GM12878 (cell line): ENCODE data around the gene MRPL36.

Source experiments
- CTCF ChIP-seq, 3 experiments: IDR thresholded peaks in 2 of 3; conservative IDR thresholded peaks in 1 of 3; 2 replicates each; pipeline ENCODE4 v1.5.1; 2011; ENCODE audit warnings: low read depth in 3 of 3, low read length in 3 of 3, mild to moderate bottlenecking in 3 of 3, control low read depth in 2 of 3, moderate library complexity in 2 of 3, inconsistent platforms in 1 of 3, mixed read lengths in 1 of 3; ENCODE audit not compliant: control insufficient read depth in 2 of 3, insufficient read depth in 1 of 3; ENCODE audit errors: extremely low read depth in 1 of 3
- EP300 ChIP-seq, 2 experiments: fragments of 150-350 bp in 1 of 2; IDR thresholded peaks; 2 replicates each; pipeline ENCODE4 v1.6.1; 2011 to 2012; ENCODE audit warnings: low read depth in 2 of 2, low read length in 2 of 2, borderline replicate concordance in 1 of 2, improper control_type of control experiment in 1 of 2, inconsistent platforms in 1 of 2; ENCODE audit not compliant: control insufficient read depth in 1 of 2
- ETV6 ChIP-seq, 2 experiments: fragments of 450-650 bp in 1 of 2; IDR thresholded peaks in 1 of 2; conservative IDR thresholded peaks in 1 of 2; 2 replicates each; pipeline ENCODE4 v1.6.1; 2014; ENCODE audit warnings: antibody characterized with exemption in 1 of 2, borderline replicate concordance in 1 of 2, low read depth in 1 of 2, mild to moderate bottlenecking in 1 of 2, moderate library complexity in 1 of 2
- SMC3 ChIP-seq: IDR thresholded peaks from 2 replicates; pipeline ENCODE4 v1.6.1; 2011; ENCODE audit warnings: low read length, improper control_type of control experiment, borderline replicate concordance

DNA sequence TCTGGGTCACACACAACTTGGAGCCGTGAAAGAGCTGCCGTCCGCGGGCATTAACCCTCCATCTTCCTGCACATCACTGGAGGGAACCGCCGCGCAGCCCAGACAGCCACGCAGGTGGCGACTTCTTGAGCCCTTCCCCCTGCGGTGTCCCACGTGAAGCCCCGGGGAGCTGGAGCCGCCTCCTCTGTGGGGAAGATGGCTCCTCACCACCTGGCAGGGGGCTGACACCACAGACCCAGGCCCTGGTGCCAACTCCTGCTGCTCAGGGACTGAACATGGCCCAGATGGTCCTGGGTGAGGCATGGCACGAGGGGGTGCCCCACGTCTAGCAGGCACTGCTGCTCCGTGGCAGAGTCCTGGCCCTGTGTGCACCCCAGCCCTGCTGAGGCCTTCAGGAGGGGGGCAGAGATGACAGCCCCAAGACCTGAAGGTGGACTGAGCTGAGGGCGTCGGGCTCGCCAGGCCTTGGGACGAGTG is 40.5 kb upstream of the MRPL36 start:
- no peak for TF ChIP-seq ETV6 (conservative IDR thresholded peaks at IDR 0.05 in 1 of 2, IDR thresholded peaks at IDR 0.05 in 1 of 2; ENCODE audit: borderline replicate concordance in 1 of 2, low read depth in 1 of 2)
- TF ChIP-seq EP300 (IDR thresholded peaks at IDR 0.05; ENCODE audit: borderline replicate concordance in 1 of 2, control insufficient read depth in 1 of 2, low read depth in 2 of 2, low read length in 2 of 2): no peak
- TF ChIP-seq CTCF (IDR thresholded peaks at IDR 0.05 in 2 of 3, conservative IDR thresholded peaks at IDR 0.05 in 1 of 3; ENCODE audit: control insufficient read depth in 2 of 3, extremely low read depth in 1 of 3, insufficient read depth in 1 of 3, low read depth in 3 of 3, low read length in 3 of 3): no peak
- TF ChIP-seq SMC3: no peak
